H1 (cell line): ENCODE results near the gene ZNFX1. TPM values are rescaled to one million over a fixed set of nuclear protein-coding genes. Genes with fewer than 3 reads are reported as not detected.

ENCODE experiments used
- ASH2L ChIP-seq: fragments of 200-600, 300-600 bp; sonication (generic); IDR thresholded peaks from one replicate; pipeline ENCODE4 v1.7.1; 2017; ENCODE audit warnings: low read length
- BCL11A ChIP-seq, 2 experiments: IDR thresholded peaks; one replicate each; pipeline ENCODE4 v1.6.1; 2011; ENCODE audit warnings: low read depth in 2 of 2, low read length in 2 of 2, mild to moderate bottlenecking in 2 of 2
- HDAC6 ChIP-seq: IDR thresholded peaks from one replicate; pipeline ENCODE4 v1.7.1; 2012; ENCODE audit warnings: low read depth, mild to moderate bottlenecking, inconsistent platforms, low read length, moderate library complexity
- MAFK ChIP-seq: IDR thresholded peaks from 2 replicates; pipeline ENCODE4 v1.6.1; 2012; ENCODE audit warnings: low read depth, mild to moderate bottlenecking, improper control_type of control experiment, low read length
- POLR2A ChIP-seq, 2 experiments: IDR thresholded peaks; 1 replicate in 1 of 2; 2 replicates in 1 of 2; pipeline ENCODE4 v1.6.1; 2011; ENCODE audit warnings: low read depth in 2 of 2, low read length in 2 of 2, mild to moderate bottlenecking in 2 of 2; ENCODE audit errors: control extremely low read depth in 1 of 2
- SRF ChIP-seq: IDR thresholded peaks from 2 replicates; pipeline ENCODE4 v1.6.1; 2011; ENCODE audit warnings: mild to moderate bottlenecking, low read depth, low read length, moderate library complexity
- polyA plus RNA-seq, 7 experiments: library from polyadenylated mRNA; depleted of rRNA in 3 of 7; stranded (reverse) in 5 of 7; unstranded in 2 of 7; fragments of >200 nt in 5 of 7; fragments of 200-250 nt in 2 of 7; gene quantifications; 1 replicate in 5 of 7; 2 replicates in 1 of 7; 4 replicates in 1 of 7; pipeline versions ENCODE4 v1.2.1 to v1.2.3, GENCODE V29; 2011 to 2013; ENCODE audit warnings: missing spikeins in 2 of 7, mixed read lengths in 2 of 7
- total RNA-seq: library from RNA; stranded (reverse); fragmentation: NEBNext Ultra II Directional; extraction: Animal tissue kit (Norgen Biotek cat#: 25700); gene quantifications from 2 replicates; pipeline ENCODE4 v1.2.1, GENCODE V29; 2021
- TF ChIP-seq, protein P1 (sequence below): fragments of 300-600 bp; sonication (generic); IDR thresholded peaks from 2 replicates; pipeline ENCODE4 v1.7.1; 2012; ENCODE audit warnings: low read length, moderate library complexity, mild to moderate bottlenecking, inconsistent platforms; ENCODE audit not compliant: insufficient replicate concordance

The ZNFX1 gene
- total and polyA plus RNA-seq, 2 of the 8 experiments (the other 6 are each of a cell fraction or from before 2014, with no cell fraction given) = 3.1 to 11.3 TPM

DNA sequence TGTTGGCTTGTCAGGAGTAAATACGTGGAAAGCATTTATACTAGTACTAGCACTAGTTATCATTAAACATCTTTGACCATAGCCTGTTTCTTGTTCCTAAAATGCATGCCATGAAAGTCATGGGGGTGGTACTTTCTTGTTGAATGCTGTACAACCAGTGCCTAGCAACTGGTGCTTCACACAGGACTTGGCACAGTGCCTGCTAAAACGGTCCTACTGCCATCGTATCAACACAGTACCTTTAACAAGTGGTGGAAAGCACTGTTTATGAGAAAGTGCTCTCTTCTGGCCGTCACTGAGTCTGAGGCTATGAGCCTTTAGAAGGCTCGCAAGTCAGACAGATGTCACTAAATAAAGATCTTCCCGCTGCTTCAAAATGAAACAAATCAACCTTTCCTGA lies 21.6 kb downstream of the ZNFX1 start (continued):
- TF ChIP-seq, protein P1, sequence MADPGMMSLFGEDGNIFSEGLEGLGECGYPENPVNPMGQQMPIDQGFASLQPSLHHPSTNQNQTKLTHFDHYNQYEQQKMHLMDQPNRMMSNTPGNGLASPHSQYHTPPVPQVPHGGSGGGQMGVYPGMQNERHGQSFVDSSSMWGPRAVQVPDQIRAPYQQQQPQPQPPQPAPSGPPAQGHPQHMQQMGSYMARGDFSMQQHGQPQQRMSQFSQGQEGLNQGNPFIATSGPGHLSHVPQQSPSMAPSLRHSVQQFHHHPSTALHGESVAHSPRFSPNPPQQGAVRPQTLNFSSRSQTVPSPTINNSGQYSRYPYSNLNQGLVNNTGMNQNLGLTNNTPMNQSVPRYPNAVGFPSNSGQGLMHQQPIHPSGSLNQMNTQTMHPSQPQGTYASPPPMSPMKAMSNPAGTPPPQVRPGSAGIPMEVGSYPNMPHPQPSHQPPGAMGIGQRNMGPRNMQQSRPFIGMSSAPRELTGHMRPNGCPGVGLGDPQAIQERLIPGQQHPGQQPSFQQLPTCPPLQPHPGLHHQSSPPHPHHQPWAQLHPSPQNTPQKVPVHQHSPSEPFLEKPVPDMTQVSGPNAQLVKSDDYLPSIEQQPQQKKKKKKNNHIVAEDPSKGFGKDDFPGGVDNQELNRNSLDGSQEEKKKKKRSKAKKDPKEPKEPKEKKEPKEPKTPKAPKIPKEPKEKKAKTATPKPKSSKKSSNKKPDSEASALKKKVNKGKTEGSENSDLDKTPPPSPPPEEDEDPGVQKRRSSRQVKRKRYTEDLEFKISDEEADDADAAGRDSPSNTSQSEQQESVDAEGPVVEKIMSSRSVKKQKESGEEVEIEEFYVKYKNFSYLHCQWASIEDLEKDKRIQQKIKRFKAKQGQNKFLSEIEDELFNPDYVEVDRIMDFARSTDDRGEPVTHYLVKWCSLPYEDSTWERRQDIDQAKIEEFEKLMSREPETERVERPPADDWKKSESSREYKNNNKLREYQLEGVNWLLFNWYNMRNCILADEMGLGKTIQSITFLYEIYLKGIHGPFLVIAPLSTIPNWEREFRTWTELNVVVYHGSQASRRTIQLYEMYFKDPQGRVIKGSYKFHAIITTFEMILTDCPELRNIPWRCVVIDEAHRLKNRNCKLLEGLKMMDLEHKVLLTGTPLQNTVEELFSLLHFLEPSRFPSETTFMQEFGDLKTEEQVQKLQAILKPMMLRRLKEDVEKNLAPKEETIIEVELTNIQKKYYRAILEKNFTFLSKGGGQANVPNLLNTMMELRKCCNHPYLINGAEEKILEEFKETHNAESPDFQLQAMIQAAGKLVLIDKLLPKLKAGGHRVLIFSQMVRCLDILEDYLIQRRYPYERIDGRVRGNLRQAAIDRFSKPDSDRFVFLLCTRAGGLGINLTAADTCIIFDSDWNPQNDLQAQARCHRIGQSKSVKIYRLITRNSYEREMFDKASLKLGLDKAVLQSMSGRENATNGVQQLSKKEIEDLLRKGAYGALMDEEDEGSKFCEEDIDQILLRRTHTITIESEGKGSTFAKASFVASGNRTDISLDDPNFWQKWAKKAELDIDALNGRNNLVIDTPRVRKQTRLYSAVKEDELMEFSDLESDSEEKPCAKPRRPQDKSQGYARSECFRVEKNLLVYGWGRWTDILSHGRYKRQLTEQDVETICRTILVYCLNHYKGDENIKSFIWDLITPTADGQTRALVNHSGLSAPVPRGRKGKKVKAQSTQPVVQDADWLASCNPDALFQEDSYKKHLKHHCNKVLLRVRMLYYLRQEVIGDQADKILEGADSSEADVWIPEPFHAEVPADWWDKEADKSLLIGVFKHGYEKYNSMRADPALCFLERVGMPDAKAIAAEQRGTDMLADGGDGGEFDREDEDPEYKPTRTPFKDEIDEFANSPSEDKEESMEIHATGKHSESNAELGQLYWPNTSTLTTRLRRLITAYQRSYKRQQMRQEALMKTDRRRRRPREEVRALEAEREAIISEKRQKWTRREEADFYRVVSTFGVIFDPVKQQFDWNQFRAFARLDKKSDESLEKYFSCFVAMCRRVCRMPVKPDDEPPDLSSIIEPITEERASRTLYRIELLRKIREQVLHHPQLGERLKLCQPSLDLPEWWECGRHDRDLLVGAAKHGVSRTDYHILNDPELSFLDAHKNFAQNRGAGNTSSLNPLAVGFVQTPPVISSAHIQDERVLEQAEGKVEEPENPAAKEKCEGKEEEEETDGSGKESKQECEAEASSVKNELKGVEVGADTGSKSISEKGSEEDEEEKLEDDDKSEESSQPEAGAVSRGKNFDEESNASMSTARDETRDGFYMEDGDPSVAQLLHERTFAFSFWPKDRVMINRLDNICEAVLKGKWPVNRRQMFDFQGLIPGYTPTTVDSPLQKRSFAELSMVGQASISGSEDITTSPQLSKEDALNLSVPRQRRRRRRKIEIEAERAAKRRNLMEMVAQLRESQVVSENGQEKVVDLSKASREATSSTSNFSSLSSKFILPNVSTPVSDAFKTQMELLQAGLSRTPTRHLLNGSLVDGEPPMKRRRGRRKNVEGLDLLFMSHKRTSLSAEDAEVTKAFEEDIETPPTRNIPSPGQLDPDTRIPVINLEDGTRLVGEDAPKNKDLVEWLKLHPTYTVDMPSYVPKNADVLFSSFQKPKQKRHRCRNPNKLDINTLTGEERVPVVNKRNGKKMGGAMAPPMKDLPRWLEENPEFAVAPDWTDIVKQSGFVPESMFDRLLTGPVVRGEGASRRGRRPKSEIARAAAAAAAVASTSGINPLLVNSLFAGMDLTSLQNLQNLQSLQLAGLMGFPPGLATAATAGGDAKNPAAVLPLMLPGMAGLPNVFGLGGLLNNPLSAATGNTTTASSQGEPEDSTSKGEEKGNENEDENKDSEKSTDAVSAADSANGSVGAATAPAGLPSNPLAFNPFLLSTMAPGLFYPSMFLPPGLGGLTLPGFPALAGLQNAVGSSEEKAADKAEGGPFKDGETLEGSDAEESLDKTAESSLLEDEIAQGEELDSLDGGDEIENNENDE = no peak
- TF ChIP-seq SRF = no peak
- TF ChIP-seq ASH2L = no peak
- TF ChIP-seq POLR2A (IDR thresholded peaks at IDR 0.05; ENCODE audit: control extremely low read depth in 1 of 2, low read depth in 2 of 2, low read length in 2 of 2) = no peak
- TF ChIP-seq BCL11A (IDR thresholded peaks at IDR 0.05; ENCODE audit: low read depth in 2 of 2, low read length in 2 of 2) = no peak
- no peak for TF ChIP-seq MAFK
- TF ChIP-seq HDAC6 = no peak
